SU-DHL-6 (cell line): ENCODE data around the gene PLS1.
"Not testable (repeated sequence)": the region's sequence is repeated elsewhere in the genome, so short reads cannot be mapped to it uniquely, and the experiment has no call there.

Experiments
- CTCF ChIP-seq: fragments of 200-600 bp; sonication (generic); IDR thresholded peaks from one replicate; pipeline ENCODE4 v1.5.1; 2017; ENCODE audit warnings: antibody characterized with exemption, mild to moderate bottlenecking, low read length, moderate library complexity; ENCODE audit not compliant: insufficient read depth, poor library complexity, severe bottlenecking
- EZH2phosphoT487 ChIP-seq: fragments of 200-600 bp; sonication (generic), shearing (Covaris generic); conservative IDR thresholded peaks from 2 replicates; pipeline ENCODE4 v1.6.1; 2018; ENCODE audit warnings: mild to moderate bottlenecking, antibody characterized with exemption, low read length, moderate library complexity, mixed read lengths

GRCh38 chr3:142581070-142581469, 15.1 kb upstream of the PLS1 start:
- not testable (repeated sequence) for TF ChIP-seq CTCF, EZH2phosphoT487
